OCI-LY7 (cell line): Measurements from ENCODE around the gene SEL1L2.

ENCODE experiments used
- EZH2phosphoT487 ChIP-seq: fragments of 200-600 bp; sonication (generic); IDR thresholded peaks from 2 replicates; pipeline ENCODE4 v1.6.1; 2018; ENCODE audit warnings: low read depth, borderline replicate concordance, mild to moderate bottlenecking, mixed run types, antibody characterized with exemption, low read length, moderate library complexity, mixed read lengths
- TF ChIP-seq, protein P1 (sequence below): fragments of 200-600 bp; sonication (generic); conservative IDR thresholded peaks from 2 replicates; pipeline ENCODE4 v1.5.1; 2014; ENCODE audit warnings: mild to moderate bottlenecking, antibody characterized with exemption, low read length, moderate library complexity, mixed read lengths

DNA sequence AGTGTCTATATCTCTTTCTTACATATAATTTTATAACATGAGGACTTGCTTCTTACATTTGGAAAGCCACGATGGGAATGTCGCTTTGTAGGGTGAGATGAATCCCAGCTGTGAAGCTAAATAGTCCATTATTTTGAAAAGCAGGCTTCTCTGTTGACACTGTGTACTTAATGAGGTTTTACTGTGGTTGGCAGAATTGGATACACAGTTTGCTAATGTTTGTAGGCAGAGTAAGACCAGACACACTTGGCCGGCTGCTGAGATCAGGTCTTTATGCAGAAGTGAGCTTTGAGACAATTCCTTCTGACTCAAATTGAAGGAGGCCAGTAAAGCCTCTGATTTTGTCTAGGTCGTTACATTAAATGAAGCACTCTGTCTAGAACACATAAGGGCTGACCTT lies 112.6 kb downstream of the SEL1L2 start:
- TF ChIP-seq, protein P1, sequence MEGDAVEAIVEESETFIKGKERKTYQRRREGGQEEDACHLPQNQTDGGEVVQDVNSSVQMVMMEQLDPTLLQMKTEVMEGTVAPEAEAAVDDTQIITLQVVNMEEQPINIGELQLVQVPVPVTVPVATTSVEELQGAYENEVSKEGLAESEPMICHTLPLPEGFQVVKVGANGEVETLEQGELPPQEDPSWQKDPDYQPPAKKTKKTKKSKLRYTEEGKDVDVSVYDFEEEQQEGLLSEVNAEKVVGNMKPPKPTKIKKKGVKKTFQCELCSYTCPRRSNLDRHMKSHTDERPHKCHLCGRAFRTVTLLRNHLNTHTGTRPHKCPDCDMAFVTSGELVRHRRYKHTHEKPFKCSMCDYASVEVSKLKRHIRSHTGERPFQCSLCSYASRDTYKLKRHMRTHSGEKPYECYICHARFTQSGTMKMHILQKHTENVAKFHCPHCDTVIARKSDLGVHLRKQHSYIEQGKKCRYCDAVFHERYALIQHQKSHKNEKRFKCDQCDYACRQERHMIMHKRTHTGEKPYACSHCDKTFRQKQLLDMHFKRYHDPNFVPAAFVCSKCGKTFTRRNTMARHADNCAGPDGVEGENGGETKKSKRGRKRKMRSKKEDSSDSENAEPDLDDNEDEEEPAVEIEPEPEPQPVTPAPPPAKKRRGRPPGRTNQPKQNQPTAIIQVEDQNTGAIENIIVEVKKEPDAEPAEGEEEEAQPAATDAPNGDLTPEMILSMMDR = no peak
- no peak for TF ChIP-seq EZH2phosphoT487
